Measurements from ENCODE around the gene R3HDM1.
"Not testable (repeated sequence)": the region's sequence is repeated elsewhere in the genome, so short reads cannot be mapped to it uniquely, and the experiment has no call there.

The R3HDM1 gene

DNA sequence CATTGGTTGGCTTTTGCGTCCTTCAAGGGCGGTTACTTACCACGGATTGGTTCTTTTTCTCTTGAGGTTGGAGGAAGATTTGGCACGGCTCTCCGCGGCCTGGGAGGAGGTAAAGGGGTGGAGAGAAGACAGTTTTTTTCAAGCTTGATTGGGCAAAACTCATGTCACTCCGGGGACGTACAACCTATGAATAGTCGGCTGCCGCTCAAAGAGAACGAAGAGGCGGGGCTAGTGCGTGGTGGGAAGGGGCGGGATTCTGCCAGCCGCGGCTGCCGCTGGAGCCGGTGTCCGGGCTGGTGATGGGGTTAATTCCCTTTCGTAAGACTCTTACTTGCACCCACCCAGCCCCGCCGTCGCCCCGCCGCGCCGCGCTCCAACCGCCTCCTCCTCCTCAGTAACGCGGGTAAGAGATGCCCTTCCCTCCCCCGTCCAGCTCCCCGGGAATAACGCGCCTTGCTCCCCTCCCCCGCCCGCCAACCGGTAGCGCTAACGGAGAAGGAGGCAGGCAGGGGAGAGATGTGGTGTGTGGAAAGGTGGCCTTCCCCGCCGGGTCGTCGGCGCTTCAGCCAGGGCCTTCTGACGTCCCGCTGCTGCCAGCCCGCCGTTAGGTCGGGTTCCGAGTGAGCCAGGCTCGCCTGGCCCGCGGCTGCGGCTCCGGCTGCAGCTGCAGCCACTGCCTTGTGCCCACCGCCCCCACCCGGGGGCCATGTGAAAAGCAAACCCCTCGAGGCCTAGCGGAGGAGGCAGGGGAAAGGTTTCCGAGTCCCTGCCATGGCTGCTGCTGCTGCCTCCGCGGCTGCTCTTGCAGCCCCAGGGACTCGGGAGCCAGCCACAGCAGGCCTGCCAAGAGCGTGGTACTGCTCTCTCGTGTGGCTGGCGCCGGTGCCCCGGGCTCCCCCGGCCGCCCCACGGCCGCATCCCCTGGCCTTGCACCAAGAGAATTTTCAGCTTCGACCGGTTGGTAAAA, at the start of gene R3HDM1:
R3HDM1 (plus strand) TSS at position 254 of the 967 bp plus-strand sequence. CDS start 73,362 bp downstream, outside the sequence.
- peak; percentile 100 for DNase-seq (ENCODE audit: low spot score)

DNA sequence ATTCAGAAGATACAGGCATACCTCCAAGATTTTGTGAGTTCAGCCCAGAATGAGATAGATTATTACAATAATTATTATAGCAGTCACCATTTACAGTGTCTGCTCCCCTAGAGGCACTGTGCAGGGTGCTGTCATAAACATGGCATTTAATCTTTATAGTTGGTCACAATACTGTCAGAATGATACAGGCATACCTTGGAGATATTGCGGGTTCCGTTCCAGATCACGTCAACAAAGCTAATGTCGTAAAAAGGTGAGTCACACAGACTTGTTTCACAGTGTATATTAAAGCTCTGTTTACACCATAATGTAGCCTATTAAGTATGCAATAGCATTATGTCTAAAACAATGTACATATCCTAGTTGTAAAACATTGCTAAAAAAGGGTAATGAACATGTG, 45.8 kb upstream of the R3HDM1 start:
- DNase-seq (ENCODE audit: low spot score) = no peak

DNA sequence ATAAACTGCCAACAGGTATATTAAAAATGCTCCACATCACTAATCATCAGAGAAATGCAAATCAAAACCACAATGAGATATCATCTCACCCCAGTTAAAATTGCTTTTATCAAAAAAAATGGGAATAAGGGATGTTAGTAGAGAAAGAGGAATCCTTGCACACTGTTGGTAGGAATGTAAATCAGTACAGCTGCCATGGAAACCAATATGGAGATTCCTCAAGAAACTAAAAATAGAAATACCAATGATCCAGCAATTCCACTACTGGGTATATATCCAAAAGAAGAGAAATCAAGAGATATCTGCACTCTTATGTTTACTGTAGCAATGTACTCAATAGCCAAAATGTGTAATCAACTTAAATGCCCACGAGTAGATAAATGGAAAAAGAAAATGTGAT, 40.9 kb upstream of the R3HDM1 start:
- no peak for DNase-seq (ENCODE audit: low spot score)

DNA sequence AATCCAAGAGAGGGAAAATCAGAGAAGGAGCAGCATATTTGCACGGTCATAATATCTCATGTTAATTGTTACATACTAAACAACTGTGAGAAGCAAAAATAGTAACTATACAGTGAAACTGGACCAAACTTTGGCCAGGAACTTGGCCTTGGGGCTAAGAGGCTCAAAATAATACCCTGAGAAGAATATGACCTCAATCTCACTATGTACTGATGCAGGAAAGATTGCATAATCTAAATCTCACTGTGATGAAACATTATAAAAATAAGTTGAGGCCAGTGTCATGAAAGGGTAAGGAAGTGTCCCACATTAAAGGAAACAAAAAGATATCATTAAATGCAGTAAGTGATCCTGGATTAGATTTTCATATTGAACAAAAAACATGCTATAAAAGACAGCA, 36.8 kb upstream of the R3HDM1 start:
- no peak for DNase-seq (ENCODE audit: low spot score)

DNA sequence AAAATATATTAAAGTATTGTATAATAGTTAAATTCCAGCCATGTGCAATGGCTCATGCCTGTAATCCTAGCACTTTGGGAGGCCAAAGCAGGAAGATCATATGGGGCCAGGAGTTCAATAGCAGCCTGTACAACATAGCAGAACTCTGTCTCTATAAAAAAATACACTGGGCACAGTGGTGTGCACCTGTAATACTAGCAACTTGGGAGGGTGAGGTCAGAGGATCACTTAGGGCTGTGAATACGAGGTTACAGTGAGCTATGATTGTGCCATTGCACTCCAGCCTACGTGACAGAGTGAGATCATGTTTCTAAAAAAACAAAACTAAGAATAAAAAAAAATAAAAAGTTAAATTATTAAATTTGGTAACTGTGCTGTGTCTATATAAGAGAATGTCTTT, 36.4 kb upstream of the R3HDM1 start:
- DNase-seq (ENCODE audit: low spot score) = no peak

DNA sequence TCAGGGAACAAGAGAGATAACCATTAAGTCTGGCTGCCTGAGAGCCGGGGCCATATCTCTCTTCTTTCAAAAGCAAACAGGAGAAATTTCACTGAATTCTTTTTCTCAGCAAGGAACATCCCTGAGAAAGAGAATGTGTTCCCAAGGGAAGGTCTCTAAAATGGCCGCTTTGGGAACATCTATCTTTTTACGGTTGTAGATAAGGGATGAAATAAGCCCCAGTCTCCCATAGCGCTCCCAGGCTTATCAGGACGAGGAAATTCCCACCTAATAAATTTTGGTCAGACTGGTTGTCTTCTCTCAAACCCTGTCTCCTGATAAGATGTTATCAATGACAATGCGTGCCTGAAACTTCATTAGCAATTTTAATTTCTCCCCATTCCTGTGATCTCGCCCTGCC, 32.7 kb upstream of the R3HDM1 start:
- not testable (repeated sequence) for DNase-seq (ENCODE audit: low spot score)

DNA sequence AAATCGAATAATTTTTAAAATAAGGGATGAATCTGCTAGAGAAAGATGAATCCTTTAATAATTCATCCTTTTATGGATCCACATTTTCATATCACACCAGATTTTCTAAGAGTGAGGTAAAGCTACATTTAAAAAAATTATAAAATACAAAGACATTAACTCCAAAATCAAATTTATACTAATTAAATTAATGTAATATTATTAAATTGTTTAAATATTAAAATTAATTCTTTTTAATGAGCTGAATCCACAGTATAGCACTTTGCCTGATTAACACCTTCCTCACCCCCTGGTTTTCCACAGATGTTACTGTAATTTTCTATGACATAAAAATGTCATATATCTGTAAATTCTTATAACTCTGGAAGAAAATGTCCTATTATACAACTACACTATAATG, 26.5 kb upstream of the R3HDM1 start:
- DNase-seq (ENCODE audit: low spot score) = no peak

DNA sequence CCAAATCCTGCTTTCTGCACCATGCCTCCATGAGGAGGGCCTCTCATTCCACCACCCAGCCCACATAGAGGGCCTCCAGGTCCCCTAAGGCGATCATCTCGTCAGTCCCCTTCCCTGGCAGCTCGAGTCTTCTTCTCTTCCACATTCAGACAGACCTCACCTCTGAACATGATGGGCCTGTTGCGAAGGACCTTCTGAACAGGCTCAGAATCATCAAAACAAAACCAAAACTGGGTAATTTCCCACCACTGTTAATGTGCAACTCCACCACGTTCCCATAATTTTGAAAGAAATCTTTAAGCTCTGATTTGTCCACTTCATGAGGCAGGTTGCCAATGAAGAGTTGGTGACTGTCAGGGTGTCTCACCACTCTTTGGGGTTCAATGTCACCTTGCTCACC, 20.7 kb upstream of the R3HDM1 start:
- no peak for DNase-seq (ENCODE audit: low spot score)

DNA sequence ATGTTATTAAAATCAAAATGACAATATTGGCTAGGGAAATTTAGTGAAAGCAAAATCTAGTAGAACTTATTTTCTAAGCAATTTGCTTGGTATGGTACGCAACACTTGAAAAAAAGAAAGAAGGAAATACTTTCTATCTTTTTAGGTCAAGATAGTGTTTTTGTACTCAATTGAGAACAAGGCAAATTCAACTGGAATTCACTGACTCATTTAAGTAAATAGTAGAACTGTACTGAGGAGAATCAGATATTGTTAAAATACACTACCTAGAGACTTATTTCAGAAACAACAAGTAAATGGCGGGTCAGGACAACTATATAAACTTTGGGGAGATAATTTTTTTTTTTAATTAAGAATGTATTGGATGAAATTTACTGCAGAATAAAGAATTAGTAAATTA, 19.2 kb upstream of the R3HDM1 start:
- no peak for DNase-seq (ENCODE audit: low spot score)

DNA sequence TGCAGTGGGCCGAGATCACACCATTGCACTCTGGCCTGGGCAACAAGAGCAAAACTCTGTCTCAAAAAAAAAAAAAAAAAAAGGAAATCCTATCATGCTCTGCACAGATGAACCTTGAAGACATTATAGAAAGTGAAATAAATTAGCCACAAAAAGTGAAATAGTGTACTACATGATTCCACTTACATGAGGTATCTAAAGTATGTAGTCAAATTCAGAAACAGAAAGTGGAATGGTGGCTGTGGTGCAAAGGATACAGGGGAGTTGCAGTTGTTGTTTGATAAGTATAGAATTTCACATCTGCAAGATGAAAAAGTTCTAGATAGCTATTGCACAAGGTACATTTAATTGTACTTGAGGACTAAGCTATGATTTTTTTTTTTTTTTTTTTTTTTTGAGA, 5.5 kb upstream of the R3HDM1 start:
- DNase-seq (ENCODE audit: low spot score) = no peak

DNA sequence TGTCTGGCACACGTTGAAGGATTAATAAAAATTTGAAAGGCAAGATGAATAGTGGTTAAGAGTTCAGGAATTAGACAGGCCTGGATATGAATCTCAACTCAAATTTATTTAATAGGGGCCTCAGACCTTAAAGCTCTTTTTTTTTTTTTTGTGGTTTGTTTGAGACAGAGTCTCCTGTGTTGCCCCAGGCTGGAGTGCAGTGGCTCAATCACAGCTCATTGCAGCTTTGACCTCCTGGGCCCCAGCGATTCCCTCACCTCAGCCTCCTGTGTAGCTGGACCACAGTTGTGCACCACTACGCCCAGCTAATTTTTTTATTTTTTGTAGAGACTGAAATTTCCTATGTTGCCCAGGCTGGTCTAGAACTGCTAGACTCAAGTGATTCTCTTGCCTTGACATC, 3.3 kb upstream of the R3HDM1 start:
- no peak for DNase-seq (ENCODE audit: low spot score)

DNA sequence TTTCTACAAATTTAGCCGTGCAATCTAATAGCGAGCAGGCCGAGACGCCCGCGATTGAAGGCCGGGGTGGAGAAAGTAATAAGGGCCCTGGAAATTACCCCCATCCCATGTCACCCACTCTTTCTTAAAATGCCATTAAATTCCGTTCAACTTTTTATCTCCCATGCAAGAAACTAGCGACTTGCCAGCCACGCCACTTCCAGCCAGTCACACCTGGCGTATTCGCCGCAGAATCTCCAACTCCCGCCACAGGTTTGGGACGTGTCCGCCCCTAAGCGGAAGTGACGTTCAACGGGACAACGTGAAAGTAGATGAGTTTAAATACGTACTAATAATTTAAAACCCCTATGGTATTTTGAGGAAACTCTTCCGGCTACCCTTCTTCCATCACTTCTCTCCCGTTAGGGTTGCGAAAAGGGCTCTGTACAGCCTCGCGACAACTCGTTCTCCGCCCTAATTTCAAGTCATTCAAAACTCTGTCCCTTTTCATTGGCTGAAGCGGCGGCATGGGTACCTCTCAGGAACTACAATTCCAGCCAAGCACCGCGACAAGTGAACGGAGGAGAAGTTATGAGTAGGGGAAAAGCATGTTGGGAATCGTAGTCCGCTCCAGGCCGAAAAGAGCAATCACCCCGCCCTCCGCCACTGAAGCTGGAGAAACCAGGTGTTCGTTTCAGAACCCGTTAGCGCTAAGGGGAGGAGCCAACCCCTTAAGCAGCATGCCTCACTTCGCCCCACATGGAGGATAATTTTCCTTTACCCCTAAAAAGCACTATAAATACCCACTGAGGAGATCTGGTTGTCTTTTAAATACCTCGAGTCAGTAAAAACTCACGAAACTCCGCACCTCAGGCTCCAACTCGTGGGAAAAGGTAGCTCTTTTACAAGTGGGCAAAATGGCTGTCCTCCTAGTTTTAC, 712 bp upstream of the R3HDM1 start, which contains the start of gene ZRANB3:
ZRANB3 (minus strand) TSS at position 906 of the 918 bp plus-strand sequence.
- DNase-seq (ENCODE audit: low spot score) = peak; percentile 96

DNA sequence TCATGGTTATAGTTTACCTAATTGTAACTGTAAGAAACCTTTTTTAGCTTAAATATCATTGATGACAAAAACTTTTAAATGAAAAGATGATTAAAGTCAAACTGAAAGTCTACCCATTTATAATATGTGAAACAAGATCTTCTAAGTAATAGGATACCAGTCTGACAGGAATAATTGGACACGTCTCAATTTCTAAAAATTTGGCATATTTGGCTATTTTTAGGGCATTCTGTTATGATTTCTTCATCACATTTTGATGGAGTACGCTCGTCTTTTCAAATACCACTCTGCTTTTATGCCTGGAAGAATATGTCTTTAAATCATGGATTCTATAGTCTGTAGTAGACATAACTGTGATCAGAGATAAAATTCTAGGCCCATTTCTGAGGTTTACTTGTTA, 1.3 kb downstream of the R3HDM1 start:
- DNase-seq (ENCODE audit: low spot score) = no peak

DNA sequence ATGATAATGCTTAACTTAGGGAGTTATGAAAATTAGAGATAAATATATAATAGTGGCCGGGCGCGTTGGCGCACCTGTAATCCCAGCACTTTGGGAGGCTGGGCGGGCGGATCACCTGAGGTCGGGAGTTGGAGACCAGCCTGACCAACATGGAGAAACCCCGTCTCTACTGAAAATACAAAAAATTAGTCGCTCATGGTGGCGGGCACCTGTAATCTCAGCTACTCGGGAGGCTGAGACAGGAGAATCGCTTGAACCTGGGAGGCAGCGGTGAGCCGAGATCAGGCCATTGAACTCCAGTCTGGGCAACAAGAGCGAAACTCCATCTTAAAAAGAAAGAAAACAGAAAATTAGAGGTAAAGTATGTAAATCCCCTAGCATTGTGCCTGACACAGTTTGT, 2.3 kb downstream of the R3HDM1 start:
- DNase-seq (ENCODE audit: low spot score) = not testable (repeated sequence)

DNA sequence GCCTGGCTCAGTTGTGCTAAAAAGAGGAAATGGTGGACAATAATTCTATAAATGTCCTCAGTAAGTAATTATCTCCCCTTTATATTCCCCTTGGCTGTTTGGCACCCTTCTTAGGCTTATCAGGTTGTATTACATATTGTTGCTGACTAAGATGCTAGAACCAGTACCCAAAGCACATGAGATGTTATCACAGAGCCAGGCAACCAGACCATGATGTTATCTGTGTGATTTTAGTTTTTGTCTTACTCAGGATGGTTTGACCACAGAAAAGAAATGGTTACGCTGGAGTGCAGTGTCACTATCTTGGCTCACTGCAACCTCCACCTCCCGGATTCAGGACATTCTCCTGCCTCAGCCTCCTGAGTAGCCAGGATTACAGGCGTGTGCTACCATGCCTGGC, 15.2 kb downstream of the R3HDM1 start:
- DNase-seq (ENCODE audit: low spot score) = no peak

DNA sequence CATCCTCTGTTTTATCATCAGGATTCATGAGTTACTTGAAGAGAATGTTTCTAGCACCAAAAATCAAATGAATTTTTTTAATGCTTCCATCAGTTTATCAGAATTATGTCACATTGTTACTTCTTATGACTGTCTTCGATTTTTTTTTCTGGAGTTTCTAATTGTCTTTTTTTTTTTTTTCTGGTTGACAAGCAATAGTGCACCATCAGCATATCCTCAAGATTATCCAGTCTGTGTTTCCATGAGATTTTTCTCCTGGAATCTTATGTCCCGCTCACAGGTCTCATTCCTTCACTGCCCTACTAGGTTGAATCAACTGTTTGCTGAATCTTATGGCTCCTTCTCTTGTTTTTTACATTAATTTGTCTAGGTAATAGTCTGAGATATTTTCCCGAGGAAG, 16.0 kb downstream of the R3HDM1 start:
- no peak for DNase-seq (ENCODE audit: low spot score)

DNA sequence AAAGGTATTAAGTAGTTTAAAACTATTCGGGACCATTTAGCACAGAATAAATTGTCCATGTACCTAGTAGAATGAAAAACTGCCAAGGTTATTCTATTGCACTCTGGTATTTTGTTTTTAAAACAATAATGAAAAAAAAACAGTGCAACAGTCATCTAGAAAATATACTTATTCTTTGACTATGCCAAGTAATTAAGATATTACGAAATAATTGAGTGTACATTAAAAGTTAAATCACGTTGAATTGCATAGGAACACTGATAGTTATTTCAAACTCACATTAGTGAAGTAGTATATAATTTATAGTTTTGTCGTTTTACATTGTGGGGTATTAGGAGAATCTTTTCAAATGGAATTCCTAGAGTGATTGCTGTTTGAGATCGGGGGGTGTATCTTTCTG, 20.1 kb downstream of the R3HDM1 start:
- no peak for DNase-seq (ENCODE audit: low spot score)

DNA sequence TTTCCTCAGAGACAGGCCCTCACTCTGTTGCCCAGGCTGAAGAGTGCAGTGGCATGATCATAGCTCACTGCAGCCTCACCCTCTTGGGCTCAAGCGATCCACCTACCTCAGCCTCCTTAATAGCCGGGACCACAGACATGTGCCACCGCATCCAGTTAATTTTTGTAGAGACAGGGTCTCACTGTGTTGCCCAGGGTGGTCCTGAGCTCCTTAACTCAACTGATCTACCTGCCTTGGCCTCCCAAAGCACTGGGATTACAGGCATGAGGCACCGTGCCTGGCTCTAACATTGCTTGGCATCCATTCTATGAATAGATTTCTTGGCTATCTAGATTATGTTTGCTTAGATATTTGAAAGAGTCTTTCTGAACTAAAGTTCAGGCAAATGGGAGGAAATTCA, 21.6 kb downstream of the R3HDM1 start:
- DNase-seq (ENCODE audit: low spot score) = no peak

DNA sequence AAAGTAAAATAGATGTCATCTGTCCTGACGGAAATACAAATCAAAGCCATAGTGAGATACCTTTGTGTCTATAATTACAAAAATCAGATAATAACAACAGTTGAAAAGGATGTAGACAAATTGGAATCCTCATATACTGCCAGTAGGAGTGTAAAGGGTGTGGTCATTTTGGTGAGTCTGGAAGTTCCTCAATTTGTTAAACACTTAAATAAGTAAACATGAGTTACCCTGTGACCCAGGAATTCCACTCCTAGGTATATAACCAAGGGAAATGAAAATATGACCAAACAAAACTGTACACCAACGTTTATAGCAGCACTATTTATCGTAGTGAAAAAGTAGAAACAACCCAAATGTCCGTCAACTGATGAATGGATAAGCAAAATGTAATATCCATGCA, 24.0 kb downstream of the R3HDM1 start:
- DNase-seq (ENCODE audit: low spot score) = no peak

DNA sequence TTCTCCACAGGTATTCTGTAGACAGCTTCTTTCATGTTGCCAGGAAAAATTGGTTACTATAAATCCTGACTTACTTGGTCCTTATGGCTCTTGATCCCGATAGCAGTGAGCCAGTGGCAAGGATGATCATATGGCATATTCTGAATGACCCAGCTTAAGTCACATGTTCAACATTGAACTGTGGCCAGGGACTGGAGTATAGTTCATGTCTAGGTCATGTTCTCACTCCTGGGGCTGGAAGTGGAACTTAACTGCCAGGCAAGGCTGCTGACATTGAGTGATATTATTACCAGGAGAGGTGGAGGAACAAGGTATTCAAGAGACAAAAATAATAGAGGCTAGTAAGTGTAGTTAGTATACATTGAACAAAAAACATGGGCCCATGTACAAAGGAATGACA, 26.2 kb downstream of the R3HDM1 start:
- no peak for DNase-seq (ENCODE audit: low spot score)

DNA sequence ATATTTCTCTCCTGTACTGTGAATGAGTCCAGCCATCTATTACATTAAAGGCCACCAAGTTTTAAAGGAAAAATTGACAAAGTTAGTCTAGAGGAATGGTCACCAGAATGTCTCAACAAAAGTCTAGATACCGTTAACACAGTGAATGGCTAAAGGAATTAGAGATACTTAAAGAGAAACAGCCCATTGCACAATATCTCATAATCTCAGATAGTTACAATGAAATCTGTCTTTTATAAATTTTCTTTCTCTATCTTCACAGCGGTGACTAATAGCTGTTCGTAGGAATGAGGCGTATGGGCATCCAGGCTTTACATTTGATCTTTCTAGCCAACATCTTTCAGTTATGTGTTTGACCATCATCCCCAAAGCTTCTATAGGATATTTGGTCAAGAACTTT, 30.6 kb downstream of the R3HDM1 start:
- no peak for DNase-seq (ENCODE audit: low spot score)

DNA sequence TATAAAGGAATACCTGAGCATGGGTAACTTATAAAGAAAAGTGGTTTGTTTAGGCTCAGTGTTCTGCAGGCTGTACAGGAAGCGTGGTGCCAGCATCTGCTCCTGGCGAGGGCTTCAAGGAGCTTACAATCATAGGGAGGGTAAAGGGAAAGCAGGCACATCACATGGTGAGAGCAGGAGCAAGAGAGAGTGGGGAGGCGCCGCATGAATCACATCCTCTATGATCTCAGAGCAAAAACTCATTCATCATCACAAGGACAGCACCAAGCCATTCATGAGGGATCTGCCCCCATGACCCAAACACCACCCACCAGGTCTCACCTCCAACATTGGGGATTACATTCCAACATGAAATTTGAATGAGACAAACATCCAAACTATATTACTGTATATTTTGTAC, 32.5 kb downstream of the R3HDM1 start:
- no peak for DNase-seq (ENCODE audit: low spot score)

DNA sequence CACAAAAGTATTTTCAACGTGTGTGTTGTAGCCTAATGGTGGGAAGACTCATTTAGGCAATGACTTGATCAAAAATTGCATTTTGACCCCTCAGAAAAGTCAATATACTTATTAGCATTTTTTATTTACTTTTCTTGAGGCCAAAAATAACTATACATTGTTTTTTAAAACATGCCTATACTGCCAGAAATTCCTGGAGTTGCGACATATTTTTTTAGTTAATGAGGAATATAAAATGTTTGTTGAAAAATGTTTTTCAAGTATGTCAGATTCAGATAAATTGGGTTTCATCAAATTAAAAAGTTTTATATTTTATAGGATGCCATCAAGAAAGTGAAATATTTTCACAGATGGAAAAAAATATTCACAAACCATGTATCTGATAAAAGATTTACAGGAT, 39.6 kb downstream of the R3HDM1 start:
- DNase-seq (ENCODE audit: low spot score) = no peak
